H9 (cell line): ENCODE results near the gene KAZN. TPM values are rescaled to one million over a fixed set of nuclear protein-coding genes. Genes with fewer than 3 reads are reported as not detected.

Experiments
- DNase-seq: peaks from one replicate; pipeline ENCODE4 v3.0.0-alpha.2; 2017
- H2AFZ ChIP-seq: one replicate; pipeline ENCODE4 v1.6.1; 2013; ENCODE audit warnings: mild to moderate bottlenecking, low read length, control low read depth, moderate library complexity
- H2AK5ac ChIP-seq: 2 replicates; pipeline ENCODE4 v1.6.1; 2013; ENCODE audit warnings: low read length, control low read depth, mixed read lengths; ENCODE audit not compliant: insufficient read length
- H2BK120ac ChIP-seq: one replicate; pipeline ENCODE4 v1.6.1; 2013; ENCODE audit warnings: low read depth, mild to moderate bottlenecking, low read length, control low read depth, inconsistent platforms; ENCODE audit not compliant: poor library complexity, severe bottlenecking
- H2BK12ac ChIP-seq: 2 replicates; pipeline ENCODE4 v1.6.1; 2013; ENCODE audit warnings: low read length, control low read depth, mixed read lengths, low read depth; ENCODE audit not compliant: insufficient read length
- H2BK15ac ChIP-seq: 2 replicates; pipeline ENCODE4 v1.6.1; 2013; ENCODE audit warnings: low read depth, low read length, control low read depth
- H2BK20ac ChIP-seq: one replicate; pipeline ENCODE4 v1.6.1; 2013; ENCODE audit warnings: low read depth, mild to moderate bottlenecking, low read length, control low read depth, inconsistent platforms; ENCODE audit not compliant: poor library complexity, severe bottlenecking
- H2BK5ac ChIP-seq: 2 replicates; pipeline ENCODE4 v1.6.1; 2013; ENCODE audit warnings: low read length, control low read depth, mixed read lengths; ENCODE audit not compliant: insufficient read length
- H3K14ac ChIP-seq: 2 replicates; pipeline ENCODE4 v1.6.1; 2013; ENCODE audit warnings: low read length, control low read depth; ENCODE audit not compliant: insufficient read depth
- H3K18ac ChIP-seq: 2 replicates; pipeline ENCODE4 v1.6.1; 2013; ENCODE audit warnings: low read depth, mild to moderate bottlenecking, mixed read lengths, low read length, control low read depth; ENCODE audit not compliant: insufficient read length
- H3K23ac ChIP-seq: 2 replicates; pipeline ENCODE4 v1.6.1; 2013; ENCODE audit warnings: low read length, control low read depth, mixed read lengths, low read depth; ENCODE audit not compliant: insufficient read length
- H3K23me2 ChIP-seq: 2 replicates; pipeline ENCODE4 v1.6.1; 2013; ENCODE audit warnings: low read depth, mild to moderate bottlenecking, mixed read lengths, low read length, control low read depth; ENCODE audit not compliant: insufficient read length, poor library complexity, severe bottlenecking
- H3K27ac ChIP-seq: 2 replicates; pipeline ENCODE4 v1.5.1; 2013; ENCODE audit warnings: low read length, control low read depth, mixed read lengths, low read depth; ENCODE audit not compliant: insufficient read length
- H3K27me3 ChIP-seq: 2 replicates; pipeline ENCODE4 v1.6.1; 2013; ENCODE audit warnings: low read length, control low read depth, inconsistent platforms; ENCODE audit not compliant: insufficient read depth
- H3K4ac ChIP-seq: 2 replicates; pipeline ENCODE4 v1.6.1; 2013; ENCODE audit warnings: low read depth, mild to moderate bottlenecking, control low read depth, inconsistent platforms, low read length, moderate library complexity
- H3K4me1 ChIP-seq: 2 replicates; pipeline ENCODE4 v1.6.1; 2013; ENCODE audit warnings: low read length, control low read depth, inconsistent platforms; ENCODE audit not compliant: insufficient read depth
- H3K4me2 ChIP-seq: 2 replicates; pipeline ENCODE4 v1.6.1; 2013; ENCODE audit warnings: low read length, control low read depth, mixed read lengths; ENCODE audit not compliant: insufficient read length, insufficient read depth
- H3K56ac ChIP-seq: 2 replicates; pipeline ENCODE4 v1.6.1; 2013; ENCODE audit warnings: low read depth, mild to moderate bottlenecking, mixed read lengths, low read length, control low read depth; ENCODE audit not compliant: insufficient read length
- H3K79me1 ChIP-seq: 2 replicates; pipeline ENCODE4 v1.6.1; 2013; ENCODE audit warnings: low read depth, mild to moderate bottlenecking, moderate library complexity, low read length, control low read depth, inconsistent platforms; ENCODE audit not compliant: insufficient read depth, poor library complexity, severe bottlenecking
- H3K79me2 ChIP-seq: 2 replicates; pipeline ENCODE4 v1.6.1; 2013; ENCODE audit warnings: low read length, control low read depth, inconsistent platforms; ENCODE audit not compliant: insufficient read depth
- H3K9ac ChIP-seq: 2 replicates; pipeline ENCODE4 v1.6.1; 2013; ENCODE audit warnings: low read length, control low read depth, mixed read lengths; ENCODE audit not compliant: insufficient read length; ENCODE audit errors: extremely low read depth
- H3K9me3 ChIP-seq: one replicate; pipeline ENCODE4 v1.6.1; 2013; ENCODE audit warnings: low read depth, low read length, inconsistent platforms; ENCODE audit not compliant: control insufficient read depth
- H3T11ph ChIP-seq: one replicate; pipeline ENCODE4 v1.6.1; 2013; ENCODE audit warnings: mild to moderate bottlenecking, low read length, control low read depth, inconsistent platforms
- H4K20me1 ChIP-seq: one replicate; pipeline ENCODE4 v1.6.1; 2013; ENCODE audit not compliant: control insufficient read depth, insufficient read length, insufficient read depth
- H4K5ac ChIP-seq: 2 replicates; pipeline ENCODE4 v1.6.1; 2013; ENCODE audit warnings: low read depth, mild to moderate bottlenecking, mixed read lengths, low read length, control low read depth; ENCODE audit not compliant: insufficient read length
- H4K8ac ChIP-seq: replicated peaks from 2 replicates; pipeline ENCODE4 v1.6.1; 2013; ENCODE audit warnings: low read length, control low read depth, mixed read lengths, low read depth; ENCODE audit not compliant: insufficient read length
- H4K91ac ChIP-seq: 2 replicates; pipeline ENCODE4 v1.6.1; 2013; ENCODE audit warnings: low read depth, mild to moderate bottlenecking, moderate library complexity, mixed read lengths, low read length, control low read depth; ENCODE audit not compliant: insufficient read length
- H3K27ac Mint-ChIP-seq, 3 experiments: 2 replicates in 2 of 3; 3 replicates in 1 of 3; pipeline ENCODE4 v1.8.0; 2020 to 2021; ENCODE audit warnings: mixed read lengths in 3 of 3, mild to moderate bottlenecking in 1 of 3, moderate library complexity in 1 of 3
- H3K27me3 Mint-ChIP-seq: 2 replicates; pipeline ENCODE4 v1.8.0; 2021; ENCODE audit warnings: low read depth, mild to moderate bottlenecking, moderate library complexity, mixed read lengths
- H3K36me3 Mint-ChIP-seq, 3 experiments: 2 replicates in 2 of 3; 3 replicates in 1 of 3; pipeline ENCODE4 v1.8.0; 2020 to 2021; ENCODE audit warnings: low read depth in 3 of 3, mixed read lengths in 3 of 3; ENCODE audit not compliant: insufficient read depth in 1 of 3
- H3K4me1 Mint-ChIP-seq, 2 experiments: 2 replicates each; pipeline ENCODE4 v1.8.0; 2020; ENCODE audit warnings: mixed read lengths in 2 of 2
- H3K4me3 Mint-ChIP-seq, 2 experiments: 2 replicates in 1 of 2; 3 replicates in 1 of 2; pipeline ENCODE4 v1.8.0; 2020 to 2021; ENCODE audit warnings: mild to moderate bottlenecking in 2 of 2, mixed read lengths in 2 of 2, moderate library complexity in 1 of 2
- H3K9me3 Mint-ChIP-seq, 2 experiments: 2 replicates in 1 of 2; 3 replicates in 1 of 2; pipeline ENCODE4 v1.8.0; 2020; ENCODE audit warnings: mild to moderate bottlenecking in 2 of 2, mixed read lengths in 2 of 2, moderate library complexity in 1 of 2
- CTCF ChIP-seq: fragments of 200-600 bp; sonication (generic); conservative IDR thresholded peaks from 3 replicates; pipeline ENCODE4 v1.8.0; 2021; ENCODE audit warnings: antibody characterized with exemption, mild to moderate bottlenecking
- WGBS: extraction: QIAGEN DNeasy Blood & Tissue Kit; methylation state at CpG from one replicate; pipeline ENCODE4 v1.1.7; 2013; ENCODE audit warnings: missing lambda C conversion rate, low lambda C conversion rate, mixed read lengths; ENCODE audit not compliant: insufficient read length; ENCODE audit errors: extremely low coverage; 5-methylcytosine and 5-hydroxymethylcytosine counted together
- total RNA-seq: library from RNA; stranded (reverse); gene quantifications from 2 replicates; pipeline ENCODE4 v1.2.1, GENCODE V29; 2021

Gene KAZN
- total RNA-seq, 1 experiment from 2014 or later, result 7.6 TPM

GRCh38 chr1:15016001-15016400 lies 417.5 kb downstream of the KAZN start:
- Histone ChIP-seq H2AK5ac (no peak overlapping the region), H3K27me3 (no peaks in the 10 kb centered on the region), H3K14ac (peak overlapping the region; percentile 58), H2BK20ac (no peak overlapping the region), H3K4ac (no peak overlapping the region), H3K4me2 (no peak overlapping the region), H2BK12ac (no peak overlapping the region), H2BK15ac (no peak overlapping the region), H3K18ac (no peak overlapping the region), H4K8ac (no peak overlapping the region), H3K27ac (no peak overlapping the region), H3K23ac (no peak overlapping the region), H3K9ac (no peak overlapping the region), H3K56ac (no peak overlapping the region), H3T11ph (no peak overlapping the region), H2AFZ (no peak overlapping the region), H3K23me2 (no peaks in the 10 kb centered on the region), H2BK120ac (no peak overlapping the region), H2BK5ac (no peak overlapping the region), H3K79me2 (no peaks in the 10 kb centered on the region), H4K5ac (no peak overlapping the region), H4K91ac (no peak overlapping the region), H3K9me3 (no peaks in the 10 kb centered on the region), H3K4me1 (no peaks in the 10 kb centered on the region), H3K79me1 (no peaks in the 10 kb centered on the region), H4K20me1 (no peaks in the 10 kb centered on the region)
- no CpG with 5 or more reads among the region's 9 CpGs for WGBS
- Mint-ChIP-seq H3K4me1 (peaks cover 10 to 12% of the 10 kb centered on the region in 2 experiments), H3K4me3 (no peak overlapping the region), H3K36me3 (no peaks in the 10 kb centered on the region), H3K9me3 (no peaks in the 10 kb centered on the region), H3K27ac (peak overlapping the region in 2 of 3 experiments; percentile 17 to 78; a peak in 1 of 7 replicates), H3K27me3 (no peaks in the 10 kb centered on the region; the same call in 1 of the 2 replicates)
- no peak for TF ChIP-seq CTCF
- no peak for DNase-seq
